ENCODE measurements around the gene PIK3C2B.
A peak's percentile ranks its signal among the peaks of the same experiment; 100 is the strongest.
"Not testable (repeated sequence)": the region's sequence is repeated elsewhere in the genome, so short reads cannot be mapped to it uniquely, and the experiment has no call there.

PIK3C2B gene, protein sequence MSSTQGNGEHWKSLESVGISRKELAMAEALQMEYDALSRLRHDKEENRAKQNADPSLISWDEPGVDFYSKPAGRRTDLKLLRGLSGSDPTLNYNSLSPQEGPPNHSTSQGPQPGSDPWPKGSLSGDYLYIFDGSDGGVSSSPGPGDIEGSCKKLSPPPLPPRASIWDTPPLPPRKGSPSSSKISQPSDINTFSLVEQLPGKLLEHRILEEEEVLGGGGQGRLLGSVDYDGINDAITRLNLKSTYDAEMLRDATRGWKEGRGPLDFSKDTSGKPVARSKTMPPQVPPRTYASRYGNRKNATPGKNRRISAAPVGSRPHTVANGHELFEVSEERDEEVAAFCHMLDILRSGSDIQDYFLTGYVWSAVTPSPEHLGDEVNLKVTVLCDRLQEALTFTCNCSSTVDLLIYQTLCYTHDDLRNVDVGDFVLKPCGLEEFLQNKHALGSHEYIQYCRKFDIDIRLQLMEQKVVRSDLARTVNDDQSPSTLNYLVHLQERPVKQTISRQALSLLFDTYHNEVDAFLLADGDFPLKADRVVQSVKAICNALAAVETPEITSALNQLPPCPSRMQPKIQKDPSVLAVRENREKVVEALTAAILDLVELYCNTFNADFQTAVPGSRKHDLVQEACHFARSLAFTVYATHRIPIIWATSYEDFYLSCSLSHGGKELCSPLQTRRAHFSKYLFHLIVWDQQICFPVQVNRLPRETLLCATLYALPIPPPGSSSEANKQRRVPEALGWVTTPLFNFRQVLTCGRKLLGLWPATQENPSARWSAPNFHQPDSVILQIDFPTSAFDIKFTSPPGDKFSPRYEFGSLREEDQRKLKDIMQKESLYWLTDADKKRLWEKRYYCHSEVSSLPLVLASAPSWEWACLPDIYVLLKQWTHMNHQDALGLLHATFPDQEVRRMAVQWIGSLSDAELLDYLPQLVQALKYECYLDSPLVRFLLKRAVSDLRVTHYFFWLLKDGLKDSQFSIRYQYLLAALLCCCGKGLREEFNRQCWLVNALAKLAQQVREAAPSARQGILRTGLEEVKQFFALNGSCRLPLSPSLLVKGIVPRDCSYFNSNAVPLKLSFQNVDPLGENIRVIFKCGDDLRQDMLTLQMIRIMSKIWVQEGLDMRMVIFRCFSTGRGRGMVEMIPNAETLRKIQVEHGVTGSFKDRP (N-terminal part only)

DNA sequence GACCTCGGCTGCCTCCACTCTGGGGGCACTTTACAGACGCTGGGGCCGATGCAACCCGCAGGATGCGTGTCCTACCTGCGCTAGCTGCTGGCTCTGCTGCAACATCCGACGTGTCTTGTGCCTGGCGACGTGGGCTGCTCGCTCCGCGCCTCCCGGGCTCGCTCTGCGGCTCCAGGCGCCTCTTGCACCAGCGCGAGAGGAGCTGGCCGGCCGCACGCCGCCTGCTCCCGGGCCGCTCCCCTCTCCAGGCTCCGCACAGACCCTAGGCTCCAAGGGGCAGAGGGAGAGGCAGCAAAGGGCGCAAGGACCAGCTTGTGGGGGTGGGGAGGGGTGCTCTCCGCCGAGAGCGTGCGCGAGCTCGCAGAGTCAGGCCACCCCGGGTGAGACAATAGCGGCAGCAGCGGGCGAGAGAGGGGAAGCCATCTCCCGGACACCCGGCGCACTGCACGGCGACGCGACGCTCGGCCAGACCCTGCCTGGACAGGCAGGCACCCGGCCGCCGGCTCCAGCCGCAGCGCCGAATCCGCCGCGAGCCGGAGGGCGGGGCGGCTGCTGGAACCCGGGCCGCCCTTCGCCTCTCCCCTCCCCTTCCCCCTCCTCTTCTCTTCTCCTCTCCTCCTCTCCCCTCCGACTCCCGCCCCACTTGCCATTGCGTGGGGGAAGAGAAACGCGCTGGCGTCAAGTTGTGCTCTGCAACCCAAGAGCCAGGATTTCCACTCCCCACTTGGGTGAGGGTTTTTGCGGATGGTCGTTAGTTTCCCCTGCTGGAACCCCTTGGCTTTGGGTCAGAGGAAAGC lies at the start of gene PIK3C2B:
Gene PIK3C2B, minus strand, starts transcription at position 525 of the 797 bp plus-strand sequence. CDS start 25,003 bp downstream, outside the sequence.
- DNase-seq: peak; percentile 60

DNA sequence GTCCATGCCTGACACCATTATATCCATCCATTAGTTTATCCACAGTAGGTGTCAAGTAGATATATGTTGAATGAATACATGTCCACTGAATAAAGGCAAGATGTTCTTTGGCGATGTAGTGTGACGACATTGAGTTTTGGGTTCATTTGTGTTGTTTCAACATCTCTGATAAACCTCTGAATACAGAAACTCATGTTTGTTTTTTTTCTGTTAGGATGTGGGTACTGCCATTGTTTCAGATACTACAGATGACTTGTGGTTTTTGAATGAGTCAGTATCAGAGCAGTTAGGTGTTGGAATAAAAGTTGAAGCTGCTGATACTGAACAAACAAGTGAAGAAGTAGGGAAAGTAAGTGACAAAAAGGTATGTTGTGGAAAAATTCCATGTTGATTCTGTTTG lies 49.7 kb upstream of the PIK3C2B start:
- DNase-seq: no peak

DNA sequence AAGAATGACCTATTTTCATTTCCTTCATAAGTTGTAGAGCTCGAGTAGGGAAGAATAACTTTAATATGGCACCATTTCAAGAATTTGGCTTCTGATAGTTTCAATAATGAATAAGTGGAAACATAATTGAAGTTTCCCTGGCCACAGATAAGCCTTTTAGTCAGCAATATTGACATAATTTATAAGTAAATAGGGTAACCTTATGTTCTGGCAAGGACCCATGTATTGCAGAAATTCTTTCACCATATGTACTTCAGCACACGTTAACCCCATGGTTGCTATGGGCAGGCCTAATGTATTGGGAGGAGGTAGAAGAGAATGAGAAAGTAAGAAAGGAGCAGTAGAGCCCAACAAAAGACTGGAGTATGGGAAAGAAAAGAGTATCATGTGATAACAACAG lies 47.0 kb upstream of the PIK3C2B start:
- DNase-seq: no peak

DNA sequence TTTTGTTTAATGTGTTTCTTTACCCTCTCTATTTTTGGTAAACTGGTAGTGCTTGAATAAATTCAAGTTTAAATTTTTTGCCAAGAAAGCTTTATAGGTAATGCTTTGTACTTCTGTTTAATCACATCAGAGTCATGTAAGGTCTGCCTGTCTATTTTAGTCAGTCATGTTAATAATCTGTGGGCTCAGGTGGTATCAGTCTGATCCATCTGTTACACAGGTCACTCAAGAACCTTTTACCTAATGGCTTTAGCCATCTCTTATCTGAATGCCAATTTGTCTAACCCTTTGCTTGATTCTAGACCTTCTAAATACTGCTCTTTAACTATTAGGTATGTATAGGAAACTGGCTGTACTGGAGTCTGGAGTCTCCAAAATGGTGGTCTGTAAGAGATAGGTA lies 38.2 kb upstream of the PIK3C2B start:
- no peak for DNase-seq

DNA sequence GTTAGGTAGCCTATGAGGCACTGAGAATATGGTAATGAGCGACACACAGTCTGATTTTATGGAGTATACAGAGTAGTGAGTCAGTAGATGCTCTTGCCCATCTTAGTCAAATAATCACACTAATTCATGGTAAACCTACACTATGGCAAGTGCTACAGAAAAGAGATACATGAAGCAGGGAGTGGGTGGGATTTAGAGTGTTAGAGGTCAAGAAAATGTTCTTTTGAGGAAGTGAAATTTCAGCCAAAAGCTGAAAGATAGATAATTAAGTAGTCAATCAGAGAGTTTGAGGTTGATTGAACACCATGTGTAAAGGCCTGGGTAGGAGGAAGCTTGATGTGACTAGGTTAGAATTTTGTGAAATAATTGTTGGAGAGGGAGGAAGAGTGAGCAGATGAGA lies 36.3 kb upstream of the PIK3C2B start:
- DNase-seq: no peak

DNA sequence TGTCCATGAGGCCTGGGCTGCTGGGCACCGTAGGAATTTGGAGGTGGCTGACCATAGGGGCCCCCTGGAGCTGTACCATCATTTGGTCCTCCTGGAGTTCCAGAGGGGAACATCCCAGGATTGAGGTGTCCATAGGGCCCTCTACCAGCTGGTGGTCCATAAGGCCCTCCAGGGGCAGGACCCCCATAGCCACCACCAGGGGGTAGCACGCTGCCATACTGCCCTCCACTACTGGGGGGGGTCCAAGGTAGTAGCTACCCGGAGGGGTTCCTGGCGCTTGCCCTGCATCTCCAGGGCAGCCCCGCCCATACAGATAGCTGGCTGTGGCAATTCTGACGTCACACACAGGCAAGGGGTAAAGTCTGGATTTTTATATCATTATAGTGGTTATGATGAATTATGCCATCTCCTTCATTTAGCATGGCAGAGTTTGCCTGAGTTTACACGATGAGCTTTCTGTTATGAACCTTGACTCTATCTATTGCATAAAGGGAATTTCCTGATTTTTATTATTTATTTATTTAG lies 34.8 kb upstream of the PIK3C2B start:
- DNase-seq: no peak

DNA sequence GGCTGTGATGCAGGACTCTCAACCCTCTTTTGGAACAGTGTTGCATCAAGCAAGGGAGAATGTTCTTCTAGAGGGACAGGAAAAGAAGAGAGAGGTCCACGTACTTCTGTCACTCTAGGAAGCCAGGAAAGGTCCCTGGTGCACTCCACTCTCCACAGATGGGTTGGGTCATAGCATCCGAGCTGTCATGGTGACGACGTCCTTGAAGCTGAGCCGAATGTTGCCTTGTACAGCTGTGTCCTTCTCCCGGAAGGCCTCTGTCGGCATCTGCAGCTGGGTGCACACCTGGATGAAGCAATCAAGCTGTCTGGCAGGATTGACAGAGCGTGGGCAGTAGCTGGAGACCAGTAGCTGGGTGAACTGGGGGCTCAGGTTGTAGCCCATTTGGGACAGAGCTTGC lies 34.1 kb upstream of the PIK3C2B start:
- no peak for DNase-seq

DNA sequence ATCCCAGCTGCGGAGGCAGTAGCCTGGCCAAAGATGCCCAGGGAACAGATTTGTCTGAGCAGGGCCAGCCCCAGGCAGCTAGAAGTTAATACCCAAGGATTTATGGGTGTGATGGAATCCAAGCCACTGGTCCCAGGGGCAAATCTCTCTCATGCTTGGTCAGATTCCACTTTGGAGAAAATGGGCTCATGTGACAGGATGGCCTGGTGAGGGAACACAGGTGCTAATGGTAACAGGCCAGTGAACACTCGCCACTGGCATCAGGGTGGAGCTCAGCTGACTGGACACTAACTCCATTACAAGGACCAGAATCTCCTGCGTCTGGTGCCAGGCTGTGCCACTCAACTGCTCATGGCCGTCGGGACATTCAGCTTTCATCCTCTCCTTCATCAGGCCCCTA lies 33.6 kb upstream of the PIK3C2B start:
- no peak for DNase-seq

DNA sequence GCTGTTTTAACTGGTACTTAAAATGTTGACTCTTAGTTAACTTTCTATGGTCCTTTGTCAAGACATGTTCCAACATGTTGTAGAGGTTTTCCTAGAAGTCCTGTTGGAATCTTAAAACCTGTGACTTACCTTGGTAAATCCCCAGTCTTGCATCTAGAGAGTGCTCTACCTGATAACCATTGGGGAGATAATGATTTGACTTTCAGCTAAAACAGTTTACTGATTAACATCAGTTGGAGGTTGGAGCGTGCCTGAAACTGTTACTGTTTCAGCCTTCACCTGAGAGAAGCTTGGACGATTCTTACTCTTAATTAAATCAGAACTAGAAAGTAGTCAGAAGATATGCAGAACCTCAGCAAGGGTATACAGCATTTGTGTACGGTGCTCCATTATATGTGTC lies 30.4 kb upstream of the PIK3C2B start:
- DNase-seq: no peak

DNA sequence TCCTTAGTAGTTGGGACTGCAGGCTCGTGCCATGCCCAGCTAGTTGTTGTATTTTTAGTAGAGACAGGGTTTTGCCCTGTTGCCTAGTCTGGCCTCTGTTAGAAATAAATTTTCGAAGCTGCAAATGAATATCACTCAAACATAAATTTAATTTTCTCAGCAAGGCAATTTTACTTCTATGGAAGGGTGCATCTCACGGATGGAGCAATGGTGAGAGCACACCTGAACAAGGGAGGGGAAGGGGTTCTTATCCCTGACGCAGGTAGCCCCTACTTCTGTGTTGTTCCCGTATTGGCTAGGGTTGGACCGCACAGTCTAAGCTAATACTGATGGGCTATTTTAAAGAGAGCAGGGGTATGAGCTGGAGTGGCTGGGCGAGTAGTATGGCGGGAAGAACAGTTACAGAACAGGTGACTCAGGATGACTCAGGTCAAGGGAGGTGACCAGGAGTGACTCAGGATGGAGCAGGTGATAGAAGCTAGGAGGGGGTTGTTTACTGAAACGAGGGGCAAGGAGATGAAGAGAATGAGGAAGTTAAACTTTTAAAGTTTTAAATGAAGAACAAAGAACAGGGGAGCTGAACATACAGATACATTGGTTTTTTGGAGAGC lies 29.1 kb upstream of the PIK3C2B start:
- no peak for DNase-seq

DNA sequence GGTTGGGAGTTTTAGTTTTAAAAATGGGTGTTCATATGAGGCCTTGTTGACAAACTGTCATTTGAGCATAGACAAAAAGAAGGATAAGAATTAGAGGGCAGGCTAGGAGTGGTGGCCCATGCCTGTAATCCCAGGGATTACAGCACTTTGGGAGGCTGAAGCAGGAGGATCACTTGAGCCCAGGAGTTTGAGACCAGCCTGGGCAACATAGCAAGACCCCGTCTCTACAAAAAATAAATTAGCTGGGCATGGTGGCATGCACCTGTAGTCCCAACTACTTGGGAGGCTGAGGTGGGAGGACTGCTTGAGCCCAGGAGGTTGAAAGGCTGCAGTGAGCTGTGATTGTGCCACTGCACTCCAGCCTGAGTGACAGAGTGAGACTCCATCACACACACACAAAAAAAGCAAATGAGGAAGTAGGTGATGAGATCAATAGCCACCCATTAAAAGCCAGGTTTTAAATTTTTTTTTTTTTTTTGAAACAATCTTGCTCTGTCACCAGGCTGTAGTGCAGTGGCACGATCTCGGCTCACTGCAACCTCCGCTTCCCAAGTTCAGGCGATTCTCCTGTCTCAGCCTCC lies 27.4 kb upstream of the PIK3C2B start:
- not testable (repeated sequence) for DNase-seq

DNA sequence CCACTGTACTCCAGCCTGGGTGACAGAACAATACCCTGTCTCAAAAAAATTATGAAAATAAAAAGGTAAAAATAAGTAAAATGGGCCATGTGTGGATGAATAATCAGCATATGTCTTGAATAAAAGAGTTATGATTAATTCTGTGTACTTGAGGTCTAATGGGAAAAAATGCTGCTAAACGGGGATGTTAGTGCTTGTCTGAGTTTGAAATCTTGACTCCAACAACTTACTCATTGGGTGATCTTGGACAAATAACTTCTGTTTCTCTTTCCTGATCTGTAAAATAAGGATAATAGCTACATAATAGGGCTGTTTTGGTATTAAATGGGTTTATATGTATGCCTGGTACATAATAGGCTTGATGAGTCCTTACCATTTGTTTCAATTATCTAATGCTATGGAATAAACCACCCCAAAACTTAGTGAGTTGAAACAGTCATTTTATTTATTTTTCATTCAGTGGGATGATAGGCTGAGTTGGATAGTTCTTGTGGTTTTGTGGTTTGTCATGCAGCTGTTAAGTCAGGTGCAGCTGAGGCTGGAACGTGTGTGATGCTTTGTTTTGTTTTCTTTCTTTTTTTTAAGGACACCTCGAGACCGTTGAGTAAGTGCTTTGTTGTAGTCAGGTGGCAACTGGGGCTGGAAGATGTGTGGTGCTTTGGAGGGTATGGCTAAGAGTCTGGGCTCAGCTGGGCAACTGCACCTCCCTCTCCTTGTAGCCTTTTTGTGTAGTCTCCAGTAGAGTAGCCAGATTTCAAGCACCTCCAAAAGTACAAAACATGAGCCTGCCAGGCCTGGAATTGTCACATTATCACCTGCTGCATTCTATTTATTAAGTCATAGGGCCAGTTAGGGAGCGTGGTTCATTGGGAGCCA lies 26.5 kb upstream of the PIK3C2B start:
- peak; percentile 57 for DNase-seq

DNA sequence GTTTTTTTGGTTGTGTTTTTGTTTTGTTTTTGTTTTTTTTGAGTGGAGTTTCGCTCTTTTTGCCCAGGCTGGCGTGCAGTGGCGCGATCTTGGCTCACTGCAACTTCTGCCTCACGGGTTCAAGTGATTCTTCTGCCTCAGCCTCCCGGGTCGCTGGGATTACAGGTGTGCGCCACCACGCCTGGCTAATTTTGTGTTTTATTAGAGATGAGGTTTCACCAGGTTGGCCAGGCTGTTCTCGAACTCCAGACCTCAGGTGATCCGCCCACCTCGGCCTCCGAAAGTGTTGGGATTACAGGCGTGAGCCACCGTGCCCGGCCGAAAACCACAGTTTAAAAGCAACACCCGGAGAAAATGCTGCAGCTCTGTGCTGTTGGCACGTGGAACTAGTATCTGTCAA lies 22.8 kb upstream of the PIK3C2B start:
- not testable (repeated sequence) for DNase-seq

DNA sequence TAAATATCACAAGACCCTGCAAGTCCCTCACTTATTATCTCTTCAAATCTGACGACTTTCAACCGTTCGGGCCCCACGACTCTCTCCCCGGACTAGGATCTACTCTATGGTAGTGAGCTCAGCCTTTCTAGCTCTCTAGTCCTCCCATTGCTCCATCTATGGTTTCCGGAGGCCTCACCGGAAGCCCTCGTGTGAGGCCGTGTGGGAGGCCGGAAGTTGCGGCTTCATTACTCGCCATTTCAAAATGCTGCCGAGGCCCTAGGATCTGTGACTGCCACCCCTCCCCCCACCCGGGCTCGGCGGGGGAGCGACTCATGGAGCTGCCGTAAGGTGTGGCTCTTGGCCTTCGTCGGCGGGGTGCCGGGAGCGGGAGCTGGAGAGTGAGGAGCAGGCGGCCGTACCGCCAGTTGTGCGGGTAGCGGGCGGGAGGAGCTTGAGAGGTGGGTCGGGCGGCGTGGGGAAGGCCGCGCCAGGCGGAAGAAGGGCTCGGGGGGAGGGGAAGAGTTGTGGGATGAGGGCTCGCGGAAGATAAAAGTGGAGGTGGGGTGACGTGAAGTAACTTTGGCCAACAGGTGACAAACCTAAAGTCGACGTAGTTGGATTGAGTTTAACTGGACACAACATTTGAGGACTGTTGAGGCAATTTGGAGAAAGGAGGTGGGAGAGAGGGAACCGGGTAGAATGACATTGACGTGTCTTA lies 21.7 kb upstream of the PIK3C2B start, which contains the start of gene MDM4:
Gene MDM4, plus strand, starts transcription at position 227 of the 700 bp plus-strand sequence. CDS start 9,113 bp downstream, outside the sequence.
- peak; percentile 88 for DNase-seq

DNA sequence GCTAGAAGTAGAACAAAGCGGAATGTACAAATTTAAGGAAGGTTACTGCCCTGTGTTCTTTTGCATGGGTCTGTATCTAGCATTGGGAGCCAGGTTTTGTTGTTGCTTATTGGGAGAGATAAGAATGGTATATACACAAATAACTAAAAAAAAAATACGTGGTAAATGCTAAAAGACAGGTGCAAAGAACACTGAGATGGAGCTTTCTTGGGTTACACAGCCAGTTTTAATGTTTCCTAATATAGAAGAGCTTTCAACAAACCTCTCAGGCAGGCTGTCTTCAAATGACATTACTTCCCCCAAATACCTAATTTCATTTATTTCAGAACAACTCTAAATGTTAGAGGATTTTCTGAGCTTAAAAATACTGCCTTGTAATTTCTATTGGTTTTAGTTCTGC lies 20.2 kb upstream of the PIK3C2B start:
- DNase-seq: no peak

DNA sequence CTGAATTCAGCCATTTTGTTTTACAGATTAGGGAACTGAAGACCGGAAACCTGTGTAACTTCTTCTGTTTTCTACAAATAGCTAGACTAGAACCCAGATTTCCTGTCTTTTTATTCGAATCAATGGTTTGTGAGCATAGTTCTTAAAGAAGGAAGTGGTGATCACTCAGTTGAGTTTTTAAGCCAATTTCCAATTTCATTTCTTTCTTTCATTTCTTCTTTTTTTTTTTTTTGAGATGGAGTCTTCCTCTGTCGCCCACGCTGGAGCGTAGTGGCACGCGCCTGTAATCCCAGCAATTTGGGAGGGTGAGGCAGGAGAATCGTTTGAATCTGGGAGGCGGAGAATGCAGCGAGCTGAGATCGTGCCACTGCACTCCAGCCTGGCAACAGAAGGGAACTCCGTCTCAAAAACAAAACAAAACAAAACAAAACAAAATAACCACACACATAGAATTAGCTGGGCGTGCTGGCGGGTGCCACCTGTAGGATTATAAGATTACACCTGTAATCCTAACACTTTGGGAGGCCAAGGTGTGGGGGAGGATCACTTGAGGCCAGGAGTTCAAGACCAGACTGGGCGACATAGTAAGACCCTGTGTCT lies 18.6 kb upstream of the PIK3C2B start:
- peak; percentile 61 for DNase-seq

DNA sequence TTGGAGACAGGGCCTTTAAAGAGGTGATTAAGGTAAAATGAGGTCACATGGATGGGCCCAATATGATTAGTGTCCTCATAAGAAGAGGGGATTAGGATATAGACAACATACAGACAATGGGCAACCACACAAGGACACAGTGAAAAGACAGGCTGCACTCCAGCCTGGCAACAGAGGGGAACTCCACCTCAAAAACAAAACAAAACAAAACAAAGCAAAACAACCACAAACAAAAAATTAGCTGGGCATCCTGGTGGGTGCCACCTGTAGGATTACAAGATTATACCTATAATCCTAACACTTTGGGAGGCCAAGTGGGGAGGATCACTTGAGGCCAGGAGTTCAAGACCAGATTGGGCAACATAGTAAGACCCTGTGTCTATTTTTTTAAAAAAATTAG lies 16.8 kb upstream of the PIK3C2B start:
- DNase-seq: no peak

DNA sequence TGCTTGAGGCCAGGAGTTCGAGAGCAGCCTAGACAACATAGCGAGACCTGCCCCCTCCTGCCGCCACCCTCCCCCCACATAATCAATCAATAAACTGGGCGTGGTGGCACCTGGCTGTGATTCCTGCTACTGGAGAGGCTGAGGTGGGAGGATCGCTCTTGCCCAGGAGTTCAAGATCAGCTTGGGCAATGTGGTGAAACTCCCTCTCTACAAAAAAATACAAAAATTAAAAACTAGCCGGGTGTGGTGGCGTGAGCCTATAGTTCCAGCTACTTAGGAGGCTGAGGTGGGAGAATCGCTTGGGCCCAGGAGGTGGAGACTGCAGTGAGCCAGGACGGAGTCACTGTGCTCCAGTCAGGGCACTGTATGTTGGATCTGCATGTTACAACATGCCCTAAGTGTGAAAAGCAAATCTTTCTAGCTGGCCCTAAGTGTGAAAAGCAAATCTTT lies 14.6 kb upstream of the PIK3C2B start:
- DNase-seq: no peak

Measured in activated CD4-positive, alpha-beta T cell treated with anti-CD3 and anti-CD28 coated beads, Interleukin-2, amount 50 U/mL, for 1 hour (primary cell).